ENCODE data around the gene DDHD1.

The DDHD1 gene

DNA sequence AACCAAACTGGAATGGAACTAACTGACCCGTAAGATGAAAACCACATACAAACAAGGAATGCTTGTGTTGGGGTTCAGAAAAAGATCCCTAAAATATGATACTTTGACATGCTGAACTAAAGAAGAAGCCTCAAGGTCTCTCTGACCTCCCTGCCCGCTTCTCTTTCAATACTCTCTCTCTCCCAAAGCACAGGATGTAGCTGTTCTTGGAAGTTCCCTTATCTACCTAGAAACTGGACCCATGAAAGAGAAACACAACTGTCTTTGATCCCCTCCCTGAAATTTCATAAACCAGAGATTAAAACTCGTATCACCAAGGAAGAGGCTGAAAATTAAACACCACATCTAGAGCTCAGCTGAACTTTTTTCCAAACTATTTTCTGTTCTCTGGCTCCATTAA, 125.6 kb downstream of the DDHD1 start:
- no peak for DNase-seq

DNA sequence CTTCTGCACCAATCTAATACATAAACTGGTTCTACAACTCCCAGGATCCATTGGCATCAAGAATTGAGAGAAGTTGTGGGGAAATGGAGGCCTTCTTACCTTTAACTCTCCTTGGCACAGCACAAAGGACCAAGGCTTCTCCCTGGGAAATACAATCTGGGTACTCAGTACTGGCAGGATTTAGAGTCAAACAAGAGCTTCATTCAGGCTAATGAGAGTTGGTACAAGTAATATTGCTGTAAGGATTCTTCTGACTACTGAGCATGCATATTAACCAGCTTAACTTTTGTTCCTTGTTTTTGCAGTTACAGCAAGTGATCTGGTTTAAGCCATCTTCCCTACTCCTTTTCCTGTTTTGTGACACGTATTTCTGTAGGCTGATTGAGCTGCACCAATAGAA, 126.1 kb downstream of the DDHD1 start:
- DNase-seq, result no peak

- no peak for DNase-seq
Measured at GRCh38 chr14:53023325-53023724, 129.8 kb downstream of the DDHD1 start.

DNA sequence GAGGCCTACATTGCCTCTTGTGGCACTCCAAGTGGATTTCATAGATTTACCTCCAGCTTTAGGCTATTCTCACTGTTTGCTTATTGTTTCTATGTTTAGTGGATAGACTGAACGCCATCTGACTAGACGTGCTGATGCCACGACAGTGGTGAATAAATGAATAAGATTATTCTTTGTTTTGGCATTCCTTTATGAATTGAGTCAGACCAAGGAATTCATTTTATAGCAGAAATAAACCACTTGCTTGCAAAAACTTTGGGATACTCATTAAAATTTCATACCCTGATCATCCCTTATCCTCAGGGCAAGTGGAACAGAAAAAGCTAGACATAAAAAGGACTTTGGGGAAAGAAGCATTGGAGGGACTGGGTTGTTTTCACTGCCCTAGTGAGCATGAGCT, 130.5 kb downstream of the DDHD1 start:
- no peak for DNase-seq

GRCh38 chr14:53020193-53020932, 132.8 kb downstream of the DDHD1 start:
- DNase-seq, result no peak

DNA sequence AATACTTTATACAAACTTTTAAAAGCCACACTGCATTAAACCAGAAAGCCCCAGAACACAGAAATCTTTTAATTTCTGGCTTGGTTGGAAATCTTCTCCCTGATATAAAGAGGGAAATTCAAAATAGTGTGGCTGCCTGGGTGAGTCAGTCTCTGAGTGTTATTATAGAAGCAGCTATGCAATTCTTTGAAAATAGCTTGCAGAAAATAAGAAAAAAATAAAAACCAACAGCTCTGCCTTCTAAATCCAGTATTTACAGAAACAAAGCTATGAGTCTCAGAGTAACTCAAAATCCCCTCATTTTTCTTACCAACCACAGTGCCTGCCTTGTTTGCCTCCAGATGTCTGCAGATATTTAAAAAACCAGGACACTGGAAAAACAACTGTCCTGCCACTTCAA, 133.7 kb downstream of the DDHD1 start:
- DNase-seq, result no peak

DNA sequence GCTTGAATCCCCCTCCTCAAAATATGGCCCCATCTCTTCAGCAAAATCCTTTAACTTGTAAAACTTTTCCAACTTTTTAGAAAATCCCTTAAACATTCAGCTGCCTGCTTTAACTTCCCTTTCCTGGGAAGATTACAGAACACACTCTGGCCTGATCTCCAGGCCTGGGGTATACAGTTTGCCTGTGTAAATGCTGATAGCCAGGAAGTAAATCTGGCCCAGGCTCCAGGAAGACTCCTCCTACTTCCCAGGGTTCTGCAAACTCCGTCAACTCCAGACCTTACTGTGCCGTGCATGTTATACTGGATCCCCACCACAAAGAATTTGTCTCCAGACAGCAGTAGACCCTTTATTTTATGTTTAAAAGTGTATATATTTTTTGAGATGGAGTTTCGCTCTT, 135.3 kb downstream of the DDHD1 start:
- no peak for DNase-seq

- DNase-seq, result no peak
Measured at GRCh38 chr14:53016919-53017318, 136.2 kb downstream of the DDHD1 start.

DNA sequence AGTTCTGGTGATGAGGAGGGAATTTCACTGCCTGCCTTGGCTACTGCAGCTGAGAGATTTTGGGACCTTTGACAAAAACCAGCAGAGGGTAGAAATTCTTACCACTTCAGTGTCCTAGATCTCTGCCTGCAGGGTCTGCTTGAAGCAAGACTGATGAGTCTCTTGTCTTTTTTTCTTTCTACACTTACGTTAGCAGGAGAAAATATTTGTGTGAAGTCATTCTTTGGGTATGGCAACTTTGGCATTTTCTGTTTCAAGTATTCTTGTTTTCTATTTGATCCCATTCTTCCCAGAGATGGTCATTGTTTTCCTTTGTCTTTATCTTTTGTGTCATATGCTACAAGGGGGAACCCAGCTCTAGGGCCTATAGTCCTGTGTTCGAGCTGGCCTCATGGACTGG, 136.6 kb downstream of the DDHD1 start:
- DNase-seq, result no peak

DNA sequence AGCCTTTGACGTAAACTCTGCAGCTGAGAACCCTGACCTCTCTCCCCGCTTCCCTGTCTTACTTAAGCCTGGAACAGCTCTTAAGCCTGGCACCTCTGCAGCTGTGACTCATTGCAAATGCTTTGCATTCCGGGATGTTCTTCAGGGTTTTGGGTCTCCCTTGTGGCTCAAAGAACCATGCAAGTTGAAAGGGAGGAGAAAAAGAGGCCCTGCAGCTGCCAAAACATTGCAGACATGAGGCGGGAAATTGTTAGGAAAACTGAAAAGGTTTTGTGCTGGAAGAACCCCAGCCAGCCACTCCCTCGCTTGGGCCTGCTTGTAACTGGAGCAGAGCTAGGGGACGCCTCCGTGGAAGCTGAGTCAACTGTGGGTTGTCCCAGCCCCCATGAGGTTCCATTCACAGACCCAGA, 142.1 kb downstream of the DDHD1 start:
- DNase-seq, result no peak

DNA sequence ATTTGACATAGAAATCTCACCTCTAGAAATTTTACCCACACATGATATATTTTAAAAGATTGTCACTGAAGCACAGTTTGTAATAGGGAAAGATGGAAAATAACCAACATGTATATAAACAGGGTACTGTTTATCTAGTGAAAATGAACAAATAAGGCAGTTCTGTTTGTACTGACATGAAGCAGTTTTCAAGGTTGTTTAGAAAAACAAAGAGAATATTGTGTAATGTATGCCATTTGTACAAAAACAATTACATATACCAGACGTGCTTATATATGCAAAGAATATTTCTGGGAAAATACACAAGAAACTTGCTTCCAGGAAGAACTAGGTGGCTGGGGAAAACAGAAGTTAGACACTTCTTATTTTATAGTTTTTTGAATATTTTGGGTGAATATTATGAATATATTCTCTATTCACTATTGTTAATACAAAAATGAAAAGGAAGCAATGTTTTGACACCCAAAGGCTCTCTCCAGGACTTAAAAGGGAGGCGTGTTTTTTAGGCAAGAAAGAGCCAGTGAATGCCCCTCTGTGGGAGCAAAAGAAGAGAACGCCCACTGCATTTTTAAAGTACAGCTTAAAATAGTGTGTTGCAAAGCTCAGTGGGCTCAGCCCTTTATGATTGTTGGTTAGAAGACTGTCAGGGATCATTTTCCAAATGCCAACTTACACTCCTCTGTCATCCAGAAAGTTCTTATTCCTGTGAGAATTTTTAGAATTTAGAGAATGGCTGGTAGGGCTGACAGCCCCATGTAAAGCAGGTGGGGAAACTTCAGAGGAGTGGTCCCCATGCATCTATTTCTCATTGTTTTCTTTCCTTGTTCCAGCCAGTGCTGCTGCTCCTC, 142.7 kb downstream of the DDHD1 start:
- DNase-seq, result no peak

DNA sequence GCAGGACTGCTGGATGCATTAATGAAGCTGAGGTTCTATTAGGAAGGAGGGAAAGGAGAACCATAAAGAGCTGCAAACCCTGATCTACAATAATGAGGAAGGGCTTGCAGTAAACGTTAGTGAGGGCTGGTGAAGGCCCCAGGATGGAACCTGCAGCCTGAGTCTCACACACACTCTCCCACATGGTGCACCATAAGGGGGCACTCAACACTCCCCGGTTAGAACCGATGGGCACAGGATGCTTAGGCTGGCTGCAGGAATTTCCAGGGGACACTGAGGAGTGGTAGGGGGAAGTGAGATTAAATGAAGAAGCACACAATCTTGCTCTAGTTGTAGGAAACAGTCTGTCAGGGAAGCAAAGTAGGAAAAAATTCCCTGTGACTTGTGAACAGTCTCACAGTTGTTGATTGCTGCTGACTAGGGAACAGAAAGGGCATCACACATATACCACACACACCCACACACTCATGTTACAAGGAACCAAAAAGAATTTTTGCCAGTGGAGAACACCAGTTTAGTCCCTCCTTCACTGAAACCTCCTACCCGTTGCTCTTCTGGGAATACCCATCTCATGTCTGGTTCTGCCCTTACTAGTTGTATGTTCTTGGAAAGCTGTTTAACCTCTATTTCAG, 146.1 kb downstream of the DDHD1 start:
- DNase-seq, result no peak

DNA sequence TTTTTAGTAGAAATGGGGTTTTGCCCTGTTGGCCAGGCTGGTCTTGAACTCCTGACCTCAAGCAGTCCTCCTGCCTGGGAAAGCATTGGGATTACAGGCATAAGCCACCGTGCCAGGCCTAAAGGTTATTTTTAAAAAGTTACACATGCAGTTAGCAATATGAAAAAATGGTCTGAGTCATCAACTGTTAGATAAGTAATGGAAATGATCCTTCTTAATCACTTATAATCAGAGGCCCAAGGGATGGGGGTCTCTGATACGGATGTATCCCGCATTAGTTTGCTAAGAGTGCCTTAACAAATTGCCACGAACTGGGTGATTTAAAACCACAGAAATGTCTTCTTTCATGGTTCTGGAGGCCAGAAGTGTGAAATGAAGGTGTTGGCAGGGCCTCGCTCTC, 148.1 kb downstream of the DDHD1 start:
- DNase-seq, result no peak

GRCh38 chr14:53003776-53004175, 149.3 kb downstream of the DDHD1 start:
- no peak for DNase-seq

DNA sequence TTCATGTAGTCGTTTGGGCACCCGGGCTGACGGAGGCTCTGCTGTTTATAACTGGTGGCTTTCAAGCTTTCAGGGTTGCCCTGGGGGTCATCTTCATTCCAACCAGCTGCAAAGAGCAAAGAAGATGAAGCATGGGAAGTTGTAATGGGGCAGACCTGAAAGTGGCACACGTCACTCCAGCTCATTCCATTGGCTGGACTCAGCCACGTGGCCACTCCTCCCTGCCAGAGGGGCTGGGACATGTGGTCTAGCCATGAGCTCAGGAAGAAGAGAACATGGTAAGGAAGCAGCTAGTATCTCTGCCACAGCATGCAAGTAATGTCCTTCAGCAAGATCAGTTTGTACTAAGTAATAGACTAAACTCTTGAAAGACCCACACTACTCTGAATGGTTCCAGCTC, 150.5 kb downstream of the DDHD1 start:
- no peak for DNase-seq

- DNase-seq, result no peak
Measured at GRCh38 chr14:53001787-53002378, 151.2 kb downstream of the DDHD1 start.

GRCh38 chr14:52998376-52999015, 154.6 kb downstream of the DDHD1 start:
- no peak for DNase-seq

GRCh38 chr14:52996493-52996892, 156.6 kb downstream of the DDHD1 start:
- no peak for DNase-seq

DNA sequence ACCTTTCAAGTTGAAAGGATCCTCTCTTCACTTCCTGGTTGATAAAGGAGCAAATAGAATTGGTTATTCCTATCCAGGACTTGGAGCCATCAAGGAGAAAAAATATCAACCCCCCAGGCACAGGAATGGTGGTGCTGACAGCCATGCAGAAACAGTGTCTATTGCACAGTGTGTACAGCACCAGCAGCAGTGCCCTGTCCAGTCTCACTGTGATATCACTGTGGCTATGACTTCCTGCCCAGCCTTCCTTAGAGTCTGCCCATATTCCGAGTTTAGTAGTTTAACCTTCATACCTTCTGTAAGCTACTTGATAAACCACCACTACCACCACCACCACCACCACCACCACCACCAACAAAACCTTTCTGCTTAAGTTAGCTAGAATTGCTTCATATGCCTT, 157.1 kb downstream of the DDHD1 start:
- DNase-seq, result no peak

- no peak for DNase-seq
Measured at GRCh38 chr14:52992236-52992870, 160.8 kb downstream of the DDHD1 start.

DNA sequence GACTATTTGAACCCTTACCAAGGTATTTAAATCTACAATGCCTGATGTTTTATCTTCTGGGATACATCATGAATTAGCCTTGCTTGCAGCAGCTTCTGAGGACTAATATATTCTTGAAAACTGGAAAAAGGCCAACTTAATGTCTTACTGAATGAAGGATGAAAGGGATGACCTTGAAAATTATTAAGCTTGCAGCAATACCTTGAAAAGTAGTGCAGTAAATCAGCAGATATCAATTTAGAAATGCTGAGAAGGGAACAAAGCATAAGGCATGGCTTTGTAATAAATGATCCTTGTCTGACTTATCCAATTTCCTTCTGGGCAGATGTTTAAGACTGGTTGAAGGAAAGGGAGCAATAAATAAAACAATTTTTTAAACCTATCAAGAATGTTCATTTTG, 165.0 kb downstream of the DDHD1 start:
- no peak for DNase-seq

DNA sequence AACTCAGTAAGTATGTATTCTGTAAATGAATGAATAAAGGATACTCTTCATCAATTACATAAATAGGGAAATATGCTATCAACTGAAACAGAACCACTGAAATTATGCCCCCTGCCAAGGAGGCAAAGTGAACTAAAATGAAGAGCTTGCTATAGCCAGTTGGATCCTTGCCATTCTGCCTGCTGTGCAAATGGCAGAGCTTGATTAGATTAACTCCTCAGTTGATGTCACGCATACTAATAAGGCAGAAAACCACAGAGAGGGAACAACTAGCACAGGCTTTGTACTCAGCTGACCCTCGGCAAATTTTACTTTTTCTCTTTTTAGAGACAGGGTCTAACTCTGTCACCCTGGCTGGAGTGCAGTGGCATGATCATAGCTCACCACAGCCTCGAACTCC, 165.6 kb downstream of the DDHD1 start:
- DNase-seq, result no peak

GRCh38 chr14:52987042-52987441, 166.1 kb downstream of the DDHD1 start:
- DNase-seq, result no peak
